Inflammatory macrophage (primary cell): ENCODE results near the gene FUBP3.

Source experiments
- DNase-seq, 2 donors: peaks; one replicate each; pipeline ENCODE4 v3.0.0-alpha.2; 2020 to 2022
- total RNA-seq, 18 experiments: gene quantifications; one replicate each; lab custom pipeline; 2026; ENCODE audit warnings: mixed read lengths in 6 of 18, inconsistent platforms in 2 of 18; lab: John Stamatoyannopoulos, UW

Gene FUBP3, protein sequence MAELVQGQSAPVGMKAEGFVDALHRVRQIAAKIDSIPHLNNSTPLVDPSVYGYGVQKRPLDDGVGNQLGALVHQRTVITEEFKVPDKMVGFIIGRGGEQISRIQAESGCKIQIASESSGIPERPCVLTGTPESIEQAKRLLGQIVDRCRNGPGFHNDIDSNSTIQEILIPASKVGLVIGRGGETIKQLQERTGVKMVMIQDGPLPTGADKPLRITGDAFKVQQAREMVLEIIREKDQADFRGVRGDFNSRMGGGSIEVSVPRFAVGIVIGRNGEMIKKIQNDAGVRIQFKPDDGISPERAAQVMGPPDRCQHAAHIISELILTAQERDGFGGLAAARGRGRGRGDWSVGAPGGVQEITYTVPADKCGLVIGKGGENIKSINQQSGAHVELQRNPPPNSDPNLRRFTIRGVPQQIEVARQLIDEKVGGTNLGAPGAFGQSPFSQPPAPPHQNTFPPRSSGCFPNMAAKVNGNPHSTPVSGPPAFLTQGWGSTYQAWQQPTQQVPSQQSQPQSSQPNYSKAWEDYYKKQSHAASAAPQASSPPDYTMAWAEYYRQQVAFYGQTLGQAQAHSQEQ
- 28.5 to 51.9 (median 45.7) reads per million in 18 experiments for total RNA-seq

DNA sequence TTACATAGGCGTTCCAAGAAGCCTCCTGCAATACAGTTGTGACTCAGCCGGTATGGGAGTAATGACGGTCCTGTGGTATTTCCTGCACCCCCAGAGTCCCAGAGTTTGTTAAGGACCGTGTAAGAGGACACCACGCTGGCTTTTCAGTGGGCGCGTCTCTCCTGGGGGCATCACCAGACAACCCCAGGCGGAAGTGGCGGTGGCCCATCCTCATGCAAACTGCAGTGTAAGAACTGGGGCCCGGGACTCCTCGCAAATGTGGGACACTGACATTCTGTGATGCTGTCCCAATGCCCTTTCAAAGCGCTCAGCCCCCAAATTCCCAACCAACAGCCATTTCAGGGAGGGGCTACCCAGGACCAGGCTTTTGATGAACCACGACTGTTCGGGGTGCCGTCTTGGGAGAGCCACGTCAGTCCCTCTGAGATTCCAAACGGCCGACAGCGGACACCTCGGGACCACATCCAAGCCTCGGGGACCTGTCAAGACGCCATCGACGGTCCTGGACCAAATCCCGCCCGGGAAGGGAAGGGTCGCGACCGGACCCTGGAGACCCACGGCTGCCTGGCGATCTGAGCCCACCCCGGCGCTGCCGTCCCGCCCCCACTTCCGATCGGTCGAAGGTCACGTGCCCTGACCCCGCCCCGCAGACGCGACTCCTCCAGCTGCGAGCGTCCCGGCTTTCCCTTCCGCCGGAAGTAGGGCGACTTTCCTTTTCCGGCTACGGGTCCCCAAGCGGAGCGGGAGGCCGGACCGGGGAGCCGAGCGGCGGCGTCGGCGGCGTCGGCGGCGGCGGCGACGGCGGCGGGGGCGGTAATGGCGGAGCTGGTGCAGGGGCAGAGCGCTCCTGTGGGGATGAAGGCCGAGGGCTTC, at the start of gene FUBP3:
Gene FUBP3, plus strand, starts transcription at position 713 of the 873 bp plus-strand sequence. Its CDS starts 104 bp downstream, at position 817.
- peak; percentile 91 to 95 for DNase-seq

DNA sequence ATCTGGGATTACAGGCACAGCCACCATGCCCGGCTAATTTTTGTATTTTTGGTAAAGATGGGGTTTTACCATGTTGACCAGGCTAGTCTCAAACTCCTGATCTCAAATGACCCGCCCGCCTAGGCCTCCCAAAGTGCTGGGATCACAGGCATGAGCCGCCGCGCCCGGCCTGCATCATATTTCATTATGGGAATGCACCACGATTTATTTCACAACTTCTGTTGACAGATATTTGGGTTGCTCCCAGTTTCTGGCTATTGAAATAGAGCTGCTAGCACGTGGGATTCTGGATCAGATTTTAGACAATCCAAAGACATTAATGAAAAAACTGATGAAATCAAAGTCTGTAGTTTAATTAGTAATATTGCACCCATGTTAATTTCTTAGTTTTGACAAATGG, 48.4 kb upstream of the FUBP3 start:
- DNase-seq: no peak

DNA sequence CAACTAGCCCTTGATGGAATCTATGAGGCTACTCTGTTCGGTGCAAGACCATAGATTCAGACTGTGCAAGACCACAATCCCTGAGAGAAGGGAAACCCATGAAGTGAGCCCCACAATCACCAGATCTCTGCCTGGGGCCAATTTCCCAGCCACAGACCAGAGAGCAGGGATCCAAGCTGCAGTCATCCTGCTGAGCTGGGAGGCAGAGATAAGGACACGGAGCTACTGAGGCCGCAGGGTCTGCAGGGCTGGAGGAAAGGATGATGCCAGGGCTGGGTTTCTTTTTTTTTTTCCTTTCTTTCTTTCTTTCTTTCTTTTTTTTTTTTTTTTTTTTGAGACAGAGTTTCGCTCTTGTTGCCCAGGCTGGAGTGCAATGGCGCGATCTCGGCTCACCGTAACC, 47.7 kb upstream of the FUBP3 start:
- no peak for DNase-seq

DNA sequence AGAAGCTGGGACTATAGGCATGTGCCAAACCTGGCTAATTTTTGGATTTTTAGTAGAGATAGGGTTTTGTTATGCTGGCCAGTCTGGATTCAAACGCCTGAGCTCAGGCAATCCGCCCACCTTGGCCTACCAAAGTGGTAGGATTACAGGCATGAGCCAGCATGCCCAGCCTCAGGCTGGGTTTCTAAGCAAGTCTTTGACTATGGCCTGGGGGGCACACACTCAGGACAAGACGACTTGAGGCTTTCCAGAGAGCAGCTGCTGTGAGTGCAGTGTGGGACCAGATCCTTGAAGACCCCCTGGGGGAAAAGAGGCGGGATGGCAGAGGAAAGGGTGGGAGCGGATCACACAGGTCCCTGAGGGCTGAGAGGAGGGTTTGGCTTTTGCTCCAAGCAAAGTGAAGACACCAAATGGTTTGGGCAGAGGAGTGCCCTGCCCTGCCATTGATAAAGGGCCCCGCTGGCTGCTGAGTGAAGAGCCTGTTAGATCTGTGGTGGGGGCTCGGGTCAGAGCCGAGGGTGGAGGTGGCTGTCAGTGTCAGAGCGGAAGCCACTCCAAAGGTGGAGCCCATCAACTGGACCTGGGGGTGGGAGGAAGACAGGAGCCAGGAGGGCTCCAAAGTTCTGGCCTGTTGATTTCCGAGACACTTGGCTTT, 46.8 kb upstream of the FUBP3 start:
- DNase-seq: no peak

DNA sequence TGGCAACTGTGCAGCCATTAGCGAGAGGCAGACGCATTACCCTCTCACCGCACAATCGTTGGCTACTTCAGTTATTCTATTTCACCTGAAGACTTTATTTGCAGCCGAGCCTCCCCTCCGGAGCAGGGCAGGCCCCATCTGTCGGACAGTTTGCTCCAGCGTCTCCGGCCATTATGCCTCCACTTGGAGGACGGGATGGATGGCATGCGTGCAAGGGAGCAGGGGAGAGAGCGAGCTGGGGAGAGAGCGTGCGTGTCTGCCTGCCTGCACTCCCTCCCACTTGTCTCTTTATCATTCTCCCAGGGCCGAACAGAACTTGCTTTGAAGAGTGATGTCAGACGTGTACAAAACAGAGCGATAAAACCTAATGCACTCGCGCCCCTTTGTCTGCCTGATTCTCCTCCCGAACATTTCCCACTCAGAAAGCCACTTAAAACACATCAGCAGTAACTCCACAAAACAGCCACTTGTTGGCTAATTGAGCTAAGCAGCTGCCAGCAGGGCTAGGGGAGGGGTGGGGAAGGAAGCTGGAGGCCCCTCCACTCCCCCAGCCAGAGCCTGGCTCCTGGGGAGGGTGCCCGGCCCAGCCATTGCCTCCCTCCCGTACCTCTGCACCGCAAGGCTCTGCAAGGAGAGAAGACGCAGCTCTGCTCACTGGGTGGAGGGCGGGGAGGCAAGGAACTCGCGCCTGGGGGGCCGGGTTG, 43.4 kb upstream of the FUBP3 start:
- DNase-seq: no peak

DNA sequence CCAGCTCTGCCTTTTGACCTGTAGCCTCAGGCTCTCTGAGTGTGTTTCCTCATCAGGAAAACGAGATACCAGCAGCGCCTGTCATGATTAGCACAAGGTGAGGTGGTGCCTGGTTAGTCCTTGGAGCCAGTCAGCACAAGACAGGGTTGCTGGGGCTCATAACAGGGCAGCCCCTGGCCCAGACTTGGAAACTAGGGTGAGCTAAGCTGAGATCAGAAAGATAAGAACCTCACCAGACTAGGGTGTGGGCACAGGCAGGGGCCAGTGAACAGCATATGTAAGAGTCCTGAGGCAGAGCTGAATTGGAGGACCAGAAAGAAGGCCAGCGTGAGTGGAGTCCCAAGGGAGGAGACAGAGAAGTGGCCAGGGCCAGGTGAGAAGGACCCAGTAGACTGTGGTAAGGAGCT, 42.7 kb upstream of the FUBP3 start:
- DNase-seq: no peak

DNA sequence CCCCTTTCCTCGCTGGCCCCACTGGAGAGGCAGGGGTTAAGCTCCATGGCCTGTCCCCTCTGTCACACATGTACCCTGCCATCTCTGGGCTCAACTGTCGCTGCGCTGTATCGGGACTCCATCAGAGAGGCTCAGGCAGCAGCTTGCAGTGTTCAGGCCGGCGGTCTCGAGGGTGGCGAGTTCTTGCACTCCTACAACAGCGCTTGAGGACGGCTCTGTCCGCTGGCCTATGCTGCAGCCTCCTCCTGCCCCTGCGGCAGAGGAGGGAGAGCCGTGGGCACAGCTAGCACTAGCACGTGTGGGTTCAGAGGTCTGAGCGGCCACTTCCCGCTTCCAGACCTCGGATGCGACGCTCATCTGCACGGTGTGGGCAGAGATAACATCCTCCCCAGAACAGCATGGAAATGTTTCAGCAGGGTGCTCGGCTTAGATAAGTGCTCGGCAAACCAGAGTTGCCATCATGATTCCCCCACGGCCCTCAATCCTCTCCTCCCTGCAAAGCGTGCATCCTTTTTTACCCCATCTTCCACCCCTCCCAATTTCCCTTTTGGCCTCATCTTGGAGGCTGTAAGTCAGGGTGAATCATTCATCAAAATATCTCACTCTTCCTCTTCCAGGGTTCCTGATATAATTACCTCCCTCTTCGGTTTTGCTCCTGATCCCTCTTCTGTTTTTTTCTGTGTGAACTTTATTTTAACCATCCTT, 41.9 kb upstream of the FUBP3 start:
- DNase-seq: peak; percentile 13 to 73

DNA sequence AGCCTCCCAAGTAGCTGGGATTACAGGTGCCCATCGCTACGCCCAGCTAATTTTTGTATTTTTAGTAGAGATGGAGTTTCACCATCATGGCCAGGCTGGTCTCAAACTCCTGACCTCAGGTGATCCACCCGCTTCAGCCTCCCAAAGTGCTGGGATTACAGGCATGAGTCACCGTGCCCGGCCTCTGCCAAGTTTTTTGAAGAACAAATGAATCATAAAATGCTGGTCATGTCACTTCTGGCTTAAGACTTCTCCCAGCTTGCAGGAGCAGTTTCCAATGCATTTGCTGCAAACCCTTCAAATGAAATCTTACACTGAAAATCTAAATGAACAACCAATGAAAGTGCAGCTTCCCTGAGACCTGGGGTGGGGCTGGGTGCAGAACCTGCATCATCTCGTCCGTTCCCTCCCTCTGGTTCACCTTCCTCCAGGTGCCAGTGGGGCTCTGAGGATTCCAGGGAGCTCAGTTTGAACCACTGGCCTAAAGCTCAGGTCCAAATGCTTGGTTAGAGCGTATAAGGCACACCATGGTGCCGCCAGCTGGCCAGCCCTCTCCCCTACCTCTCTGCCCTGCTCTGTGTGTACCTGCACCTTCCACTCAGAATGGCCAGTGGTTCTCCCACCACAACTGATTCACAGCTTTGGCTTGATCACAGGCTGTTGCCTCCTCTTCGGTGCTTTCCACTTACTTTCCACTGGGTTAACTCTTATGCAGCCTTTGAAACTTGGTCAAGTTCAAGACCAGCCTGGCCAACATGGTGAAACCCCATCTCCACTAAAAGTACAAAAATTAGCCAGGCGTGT, 39.8 kb upstream of the FUBP3 start:
- no peak for DNase-seq

DNA sequence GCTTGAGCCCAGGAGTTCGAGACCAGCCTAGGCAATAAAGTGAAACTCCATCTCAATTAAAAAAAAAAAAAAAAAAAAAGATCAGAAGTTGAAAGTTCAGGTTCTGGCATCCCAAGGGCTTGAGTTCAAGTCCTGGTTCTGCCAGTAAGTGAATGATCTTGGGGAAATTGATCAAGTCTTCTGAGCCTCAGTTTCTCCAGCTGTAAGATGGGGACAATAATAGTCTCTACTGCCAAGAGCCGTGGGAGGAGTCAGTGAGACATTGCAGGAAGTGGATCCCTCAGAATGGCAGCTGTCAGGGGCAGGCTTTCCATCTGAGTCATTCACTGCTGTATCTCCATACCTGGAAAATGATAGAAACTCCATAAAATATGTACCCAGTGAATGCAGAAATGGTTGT, 37.8 kb upstream of the FUBP3 start:
- DNase-seq: no peak

DNA sequence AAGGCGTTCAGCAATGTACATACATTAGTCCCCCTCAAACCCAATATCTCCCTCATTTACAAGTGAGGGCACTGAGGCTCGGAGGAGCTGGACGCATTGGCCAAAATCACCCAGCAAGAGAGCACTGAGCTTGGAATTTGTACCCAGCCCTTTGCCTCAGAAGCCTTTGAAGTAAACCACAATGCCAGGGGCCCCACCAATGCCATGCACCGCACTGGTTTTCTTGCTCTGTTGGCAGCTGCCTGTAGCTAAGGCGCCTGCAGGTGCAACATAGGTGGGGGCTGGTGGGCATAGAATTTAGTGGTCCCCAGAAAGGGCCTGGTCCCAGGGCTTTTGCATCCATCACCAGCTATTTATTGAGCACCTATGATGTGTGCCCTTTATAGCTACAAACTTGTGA, 37.3 kb upstream of the FUBP3 start:
- no peak for DNase-seq

DNA sequence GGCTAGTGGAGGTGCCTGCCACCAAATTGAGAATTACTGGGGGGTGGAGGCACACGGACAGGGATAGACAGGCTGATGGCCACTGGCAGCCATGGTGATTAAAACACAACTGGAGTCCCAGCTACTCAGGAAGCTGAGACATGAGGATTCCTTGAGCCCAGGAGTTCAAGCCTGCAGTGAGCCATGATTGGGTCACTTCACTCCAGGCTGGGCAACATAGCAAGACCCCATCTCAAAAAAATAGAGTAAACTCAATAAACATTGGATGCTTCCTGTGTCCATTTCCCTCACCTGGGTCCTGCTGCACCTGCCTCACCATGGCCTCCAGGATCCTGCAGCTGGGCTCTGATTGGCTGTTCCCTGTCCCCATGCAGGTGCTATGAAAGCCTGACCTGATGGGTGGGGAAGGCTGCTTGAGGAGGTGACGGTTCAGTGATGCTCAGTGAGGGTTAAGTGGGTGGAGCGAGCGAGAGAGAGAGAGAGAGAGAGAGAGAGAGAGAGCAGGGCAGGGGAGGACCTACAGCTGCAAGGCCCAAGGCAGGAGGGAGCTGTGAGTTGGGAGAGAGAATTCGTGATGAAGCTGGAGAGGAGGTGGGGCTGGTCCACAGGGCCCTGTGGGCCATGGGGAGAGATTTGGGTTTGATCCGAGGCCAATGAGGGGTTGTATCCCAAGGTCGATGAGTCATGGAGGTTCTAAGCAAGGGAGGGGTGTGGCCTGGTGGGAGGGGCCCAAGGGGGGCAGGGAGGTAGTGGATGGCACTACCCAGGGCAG, 36.7 kb upstream of the FUBP3 start:
- DNase-seq: no peak

DNA sequence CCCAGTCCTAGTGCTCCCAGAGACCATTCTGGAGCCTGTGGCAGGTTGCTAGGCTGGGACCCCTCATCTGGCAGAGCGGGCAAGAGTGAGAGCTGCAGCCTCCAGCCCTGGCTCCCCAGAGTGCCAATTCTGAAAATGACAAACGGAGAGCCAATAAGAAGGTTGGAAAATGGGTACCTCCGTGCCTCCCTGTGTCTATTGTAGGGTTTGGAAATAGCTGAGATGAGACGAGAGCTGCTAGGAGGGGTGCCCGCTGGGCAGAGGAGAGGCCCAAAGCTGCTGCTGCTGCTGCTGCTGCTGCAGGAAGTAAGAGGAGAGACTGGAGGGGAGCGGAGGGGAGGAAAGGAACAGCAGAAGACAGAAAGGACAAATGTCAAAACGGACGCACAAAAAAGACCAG, 36.0 kb upstream of the FUBP3 start:
- DNase-seq: no peak

DNA sequence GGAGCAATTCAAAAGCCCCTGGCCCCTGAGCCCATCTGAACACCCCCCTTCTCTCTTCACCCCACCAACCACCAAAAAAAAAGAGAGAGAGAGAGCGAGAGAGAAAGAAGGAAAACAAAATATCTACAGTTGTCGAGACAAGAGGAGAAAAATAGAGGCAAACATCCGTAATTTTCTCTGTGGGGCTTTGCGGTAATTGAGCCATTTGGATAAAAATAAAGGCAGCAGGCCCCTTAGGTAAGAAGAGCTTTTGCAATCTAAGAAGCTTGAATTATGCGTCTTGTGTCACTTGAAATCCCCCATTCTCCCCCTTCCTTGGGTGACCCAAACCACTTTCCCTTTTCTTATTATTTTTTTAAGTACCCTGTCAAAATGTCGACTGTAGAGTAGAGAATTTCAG, 35.5 kb upstream of the FUBP3 start:
- no peak for DNase-seq

DNA sequence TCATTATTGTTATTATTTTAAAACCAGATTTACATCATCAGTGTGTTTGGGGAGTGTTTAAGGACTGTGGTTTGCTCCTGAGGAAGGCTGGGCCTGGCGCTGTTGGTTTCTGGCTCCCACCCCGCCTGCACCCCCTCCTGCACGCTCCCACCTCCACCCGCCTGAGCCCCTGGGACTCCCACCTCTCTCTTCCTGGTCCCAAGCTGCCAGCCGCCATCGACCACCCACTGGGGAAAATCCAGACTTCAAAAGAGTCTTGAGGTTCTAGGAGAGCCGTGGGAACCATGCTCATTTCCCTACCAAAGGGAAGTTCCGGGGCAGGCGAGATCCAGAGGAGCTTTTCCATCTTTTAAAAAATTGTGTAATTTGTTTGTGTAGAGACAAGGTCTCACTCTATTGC, 35.0 kb upstream of the FUBP3 start:
- DNase-seq: no peak

DNA sequence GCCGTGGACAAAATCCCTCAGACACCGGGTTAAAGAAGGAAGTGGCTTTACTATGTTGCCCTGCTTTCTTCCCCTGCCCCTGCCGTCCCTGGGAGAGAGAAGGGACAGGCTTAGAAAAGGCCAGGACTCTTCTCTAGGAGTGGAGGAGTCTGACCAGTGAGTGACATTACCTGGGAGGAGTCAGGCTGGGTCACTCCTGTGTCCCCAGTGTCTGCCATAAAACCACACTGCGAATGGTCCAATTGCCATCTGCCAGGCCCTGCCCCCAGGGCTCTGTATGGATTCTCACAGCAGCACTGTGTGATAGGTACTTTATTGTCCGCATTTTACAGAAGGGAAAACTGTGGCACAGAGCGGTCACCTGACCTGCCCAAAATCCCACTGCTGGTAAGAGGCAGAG, 31.3 kb upstream of the FUBP3 start:
- DNase-seq: no peak

DNA sequence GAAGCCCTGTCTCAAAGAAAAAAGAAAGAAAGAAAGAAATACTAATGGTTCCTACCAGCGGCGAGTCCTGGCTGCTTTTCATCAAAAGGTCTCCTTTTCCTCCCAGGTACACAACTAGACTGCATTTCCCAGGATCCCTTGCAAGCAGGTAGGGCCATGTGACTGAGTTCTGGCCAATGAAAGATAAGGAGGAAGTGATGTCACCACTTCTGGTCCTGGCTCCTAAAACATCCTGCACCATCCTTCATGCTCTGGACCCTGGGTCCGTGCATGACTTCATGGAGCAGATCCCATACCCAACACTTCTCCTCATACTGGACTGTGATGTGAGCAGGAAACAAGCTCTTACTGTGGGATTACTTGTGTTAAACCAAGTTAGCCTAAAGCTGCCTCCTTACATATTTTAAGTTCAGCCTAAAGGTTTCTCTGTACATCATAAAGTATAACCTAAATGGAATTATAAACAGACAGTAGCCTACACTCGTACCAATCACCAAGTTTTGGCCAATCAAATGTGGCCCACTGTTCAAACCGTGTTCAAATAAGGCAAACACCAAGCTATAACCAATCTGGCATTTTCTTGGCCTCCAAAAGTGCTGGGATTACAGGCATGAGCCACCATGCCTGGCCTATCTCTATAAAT, 30.2 kb upstream of the FUBP3 start:
- no peak for DNase-seq

DNA sequence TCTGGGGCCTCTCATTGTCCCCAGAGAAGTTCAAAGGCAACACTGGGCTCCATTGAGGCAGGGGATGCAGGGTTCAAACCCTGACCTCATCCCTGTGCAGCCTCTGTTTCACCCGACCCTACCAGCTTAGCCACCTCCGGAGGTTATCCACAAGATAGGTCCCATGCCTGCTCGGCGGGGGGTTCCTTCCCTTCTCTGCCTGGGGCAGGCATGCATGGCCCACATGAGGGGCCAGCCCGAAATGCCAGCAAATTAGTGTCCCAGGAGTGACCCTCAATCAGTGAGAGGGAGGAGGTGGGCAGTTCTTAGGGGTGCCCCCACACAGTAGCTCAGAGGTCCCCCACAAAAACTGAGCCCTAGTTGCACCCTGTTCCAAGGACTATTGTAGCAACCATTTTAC, 24.8 kb upstream of the FUBP3 start:
- no peak for DNase-seq

DNA sequence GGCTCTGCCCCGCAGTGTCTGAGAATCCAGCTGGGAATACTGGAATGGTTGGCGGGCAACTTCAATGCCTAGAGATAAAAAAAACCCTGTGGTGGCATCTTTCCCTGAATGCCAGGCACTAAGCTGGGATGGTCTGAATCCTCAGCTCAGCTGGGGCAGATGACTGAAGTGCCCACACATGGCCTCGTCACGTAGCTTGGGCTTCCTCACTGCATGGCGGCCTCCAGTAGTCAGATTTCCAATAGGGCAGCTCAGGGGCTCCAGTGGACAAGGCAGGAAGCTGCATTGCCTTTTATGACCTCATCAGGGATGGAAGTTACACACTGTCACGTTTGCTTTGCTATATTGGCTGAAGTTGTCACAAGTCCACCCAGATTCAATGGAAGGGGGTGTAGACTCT, 24.3 kb upstream of the FUBP3 start:
- DNase-seq: no peak

DNA sequence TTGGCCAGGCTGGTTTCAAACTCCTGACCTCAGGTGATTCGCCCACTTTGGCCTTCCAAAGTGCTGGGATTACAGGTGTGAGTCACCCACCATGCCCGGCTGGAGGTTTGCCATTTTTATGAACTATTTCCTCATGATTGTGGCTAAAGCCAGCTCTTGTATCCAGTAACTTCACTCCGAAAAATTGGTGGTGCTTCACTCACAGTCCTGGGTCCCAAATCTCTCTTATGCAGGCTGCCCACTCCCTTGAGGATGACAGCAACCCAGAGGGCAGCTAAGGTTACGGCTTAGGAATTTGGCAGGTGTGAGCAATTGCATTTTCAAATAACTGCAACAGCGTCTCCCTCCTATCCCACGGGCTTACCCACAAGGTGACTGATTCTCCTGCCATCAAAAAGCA, 23.4 kb upstream of the FUBP3 start:
- no peak for DNase-seq
